Aorta (tissue), 5 donors: ENCODE measurements around the gene BMERB1. TPM values are rescaled to one million over a fixed set of nuclear protein-coding genes. Genes with fewer than 3 reads are reported as not detected.
"Not testable (repeated sequence)": the region's sequence is repeated elsewhere in the genome, so short reads cannot be mapped to it uniquely, and the experiment has no call there.

Experiments used
- ATAC-seq: fragments of 200-7000 bp; cut with Tn5 transposase; one replicate; pipeline ENCODE4 v1.9.1; 2022; ENCODE audit warnings: moderate library complexity; ENCODE audit not compliant: low FRiP score
- DNase-seq, 2 donors: peaks; one replicate each; pipeline ENCODE4 v3.0.0-alpha.2; 2020
- H3K27ac ChIP-seq, 2 donors: one replicate each; pipeline ENCODE4 v1.5.1; 2013; ENCODE audit warnings: low read length in 2 of 2, mild to moderate bottlenecking in 2 of 2, moderate library complexity in 2 of 2, control low read depth in 1 of 2, inconsistent platforms in 1 of 2, low read depth in 1 of 2
- H3K27me3 ChIP-seq, 2 donors: one replicate each; pipeline ENCODE4 v1.6.1; 2013; ENCODE audit warnings: control low read depth in 1 of 2, low read length in 1 of 2, mild to moderate bottlenecking in 1 of 2, moderate library complexity in 1 of 2; ENCODE audit not compliant: insufficient read depth in 2 of 2, control insufficient read depth in 1 of 2
- H3K36me3 ChIP-seq, 2 donors: one replicate each; pipeline ENCODE4 v1.6.1; 2013; ENCODE audit warnings: control low read depth in 1 of 2, low read length in 1 of 2, mild to moderate bottlenecking in 1 of 2; ENCODE audit not compliant: insufficient read depth in 2 of 2, control insufficient read depth in 1 of 2
- H3K4me1 ChIP-seq, 2 donors: one replicate each; pipeline ENCODE4 v1.6.1; 2013; ENCODE audit warnings: low read length in 2 of 2, control low read depth in 1 of 2, mild to moderate bottlenecking in 1 of 2, moderate library complexity in 1 of 2; ENCODE audit not compliant: insufficient read depth in 2 of 2, control insufficient read depth in 1 of 2
- H3K4me3 ChIP-seq, 2 donors: one replicate each; pipeline ENCODE4 v1.5.1; 2013; ENCODE audit warnings: low read length in 2 of 2, control low read depth in 1 of 2, mild to moderate bottlenecking in 1 of 2
- H3K9me3 ChIP-seq: one replicate; pipeline ENCODE4 v1.6.1; 2013; ENCODE audit warnings: mild to moderate bottlenecking, low read length; ENCODE audit not compliant: control insufficient read depth
- whole genome bisulfite sequencing, 2 donors: extraction: QIAGEN DNeasy Blood & Tissue Kit; methylation state at CpG; one replicate each; pipeline ENCODE4 v1.1.7; 2013; 5-methylcytosine and 5-hydroxymethylcytosine counted together
- intact Hi-C, 2 donors: fragments of 100-400 bp; cut with DNase I; formaldehyde crosslinking; loops; one replicate each; pipeline versions ENCODE4 v1.14.2 to v1.15.0; 2022
- polyA plus RNA-seq, 2 donors: library from polyadenylated mRNA; stranded (reverse); fragments of 200-250 nt; gene quantifications; one replicate each; pipeline ENCODE4 v1.2.3, GENCODE V29; 2013
- total RNA-seq, 2 donors: library from RNA; stranded (reverse); fragmentation: NEBNext Ultra II Directional; extraction: Animal tissue kit (Norgen Biotek cat#: 25700); gene quantifications; one replicate each; pipeline ENCODE4 v1.2.1, GENCODE V29; 2021
- donor health status: healthy with polysubstance abuse.
- donor health status: Bipolar disorder and iron deficiency.
- donor health status: DM: no; HTN: no; CAD: no.
- donor health status: DM: no; HTN: no; CAD: no.
- donor health status: DM: yes; HTN: yes; CAD: no.

BMERB1 gene
- total and polyA plus RNA-seq, 4 donors = 52.2 to 76.7 (median 71.1) TPM

GRCh38 chr16:15606518-15607220, 172.3 kb downstream of the BMERB1 start:
- ATAC-seq (no peak), DNase-seq (no peak)
- no peaks in the 10 kb centered on the region for H3K4me1 ChIP-seq
- no peaks in the 10 kb centered on the region for H3K9me3 ChIP-seq
- no peaks in the 10 kb centered on the region for H3K27me3 ChIP-seq
- H3K4me3 ChIP-seq = no peak overlapping the region
- intact Hi-C loops = no loop called here
- no peak overlapping the region for H3K27ac ChIP-seq
- H3K36me3 ChIP-seq = peaks cover 3 to 9% of the 10 kb centered on the region in 2 donors
- whole genome bisulfite sequencing, 2 donors = 93 to 94% methylated on average over 5 of the region's 5 CpGs

GRCh38 chr16:15607221-15607699, 172.9 kb downstream of the BMERB1 start:
- H3K36me3 ChIP-seq, intact Hi-C loops, DNase-seq, H3K4me3 ChIP-seq, ATAC-seq, H3K4me1 ChIP-seq, H3K9me3 ChIP-seq, H3K27me3 ChIP-seq, H3K27ac ChIP-seq: not testable (repeated sequence)
- 89 to 92% methylated on average over 12 of the region's 12 CpGs for WGBS, 2 donors

GRCh38 chr16:15607700-15608396, 173.5 kb downstream of the BMERB1 start:
- no peaks in the 10 kb centered on the region for H3K4me1 ChIP-seq
- peaks cover 7 to 13% of the 10 kb centered on the region in 2 donors for H3K36me3 ChIP-seq
- H3K27ac ChIP-seq = no peak overlapping the region
- WGBS, 2 donors = 77% methylated on average over 13 of the region's 13 CpGs
- no peaks in the 10 kb centered on the region for H3K27me3 ChIP-seq
- peak in 1 of 2 donors; percentile 75 for DNase-seq
- peak; percentile 77 for ATAC-seq
- intact Hi-C loops = no loop called here
- H3K4me3 ChIP-seq = no peak overlapping the region
- H3K9me3 ChIP-seq = no peaks in the 10 kb centered on the region

GRCh38 chr16:15608398-15609285, 174.3 kb downstream of the BMERB1 start:
- Histone ChIP-seq H3K27ac (no peak overlapping the region), H3K4me1 (no peaks in the 10 kb centered on the region), H3K9me3 (no peaks in the 10 kb centered on the region), H3K4me3 (no peak overlapping the region), H3K36me3 (peaks cover 7 to 13% of the 10 kb centered on the region in 2 donors), H3K27me3 (no peaks in the 10 kb centered on the region)
- DNase-seq (no peak), ATAC-seq (no peak)
- intact Hi-C loops = no loop called here
- WGBS, 2 donors = 83% methylated on average over 19 of the region's 19 CpGs

GRCh38 chr16:15609286-15609649, 174.9 kb downstream of the BMERB1 start:
- peaks cover 7 to 8% of the 10 kb centered on the region in 2 donors for H3K36me3 ChIP-seq
- H3K9me3 ChIP-seq = no peaks in the 10 kb centered on the region
- H3K27me3 ChIP-seq = no peaks in the 10 kb centered on the region
- WGBS, 2 donors = 89 to 92% methylated on average over 6 of the region's 6 CpGs
- H3K4me1 ChIP-seq = no peaks in the 10 kb centered on the region
- no peak for ATAC-seq
- no peak overlapping the region for H3K27ac ChIP-seq
- DNase-seq = no peak
- intact Hi-C loops = no loop called here
- H3K4me3 ChIP-seq = no peak overlapping the region

GRCh38 chr16:15610369-15610871, 176.0 kb downstream of the BMERB1 start:
- Histone ChIP-seq H3K27ac (no peak overlapping the region), H3K9me3 (no peaks in the 10 kb centered on the region), H3K36me3 (peaks cover 7% of the 10 kb centered on the region in 2 donors), H3K4me1 (no peaks in the 10 kb centered on the region), H3K4me3 (no peak overlapping the region), H3K27me3 (no peaks in the 10 kb centered on the region)
- ATAC-seq (no peak), DNase-seq (no peak)
- intact Hi-C loops = no loop called here
- WGBS, 2 donors = 91% methylated on average over 10 of the region's 10 CpGs

GRCh38 chr16:15611610-15612009, 177.2 kb downstream of the BMERB1 start:
- H3K27me3 ChIP-seq = no peaks in the 10 kb centered on the region
- no peaks in the 10 kb centered on the region for H3K9me3 ChIP-seq
- DNase-seq (no peak), ATAC-seq (no peak)
- H3K4me1 ChIP-seq = no peaks in the 10 kb centered on the region
- peaks cover 10 to 14% of the 10 kb centered on the region in 2 donors for H3K36me3 ChIP-seq
- H3K4me3 ChIP-seq = no peak overlapping the region
- WGBS, 2 donors = 86 to 87% methylated on average over 7 of the region's 7 CpGs
- H3K27ac ChIP-seq = no peak overlapping the region
- intact Hi-C loops = no loop called here

- ATAC-seq (no peak), DNase-seq (no peak)
- Histone ChIP-seq H3K4me3 (no peak overlapping the region), H3K27ac (no peak overlapping the region), H3K4me1 (no peaks in the 10 kb centered on the region), H3K36me3 (peaks cover 10 to 17% of the 10 kb centered on the region in 2 donors), H3K27me3 (no peaks in the 10 kb centered on the region), H3K9me3 (no peaks in the 10 kb centered on the region)
- WGBS, 2 donors = 89 to 98% methylated on average over 4 of the region's 4 CpGs
- intact Hi-C loops = no loop called here
These were observed 179.3 kb downstream of the BMERB1 start for GRCh38 chr16:15613676-15614075.
